IPS-NIHi7 (cell line): ENCODE results near the gene OR4M2.
"Not testable (repeated sequence)": the region's sequence is repeated elsewhere in the genome, so short reads cannot be mapped to it uniquely, and the experiment has no call there.

Experiments
- DNase-seq: peaks from one replicate; pipeline ENCODE4 v3.0.0; 2012; ENCODE audit warnings: mixed read lengths; ENCODE audit errors: extremely low spot score

Gene OR4M2, protein sequence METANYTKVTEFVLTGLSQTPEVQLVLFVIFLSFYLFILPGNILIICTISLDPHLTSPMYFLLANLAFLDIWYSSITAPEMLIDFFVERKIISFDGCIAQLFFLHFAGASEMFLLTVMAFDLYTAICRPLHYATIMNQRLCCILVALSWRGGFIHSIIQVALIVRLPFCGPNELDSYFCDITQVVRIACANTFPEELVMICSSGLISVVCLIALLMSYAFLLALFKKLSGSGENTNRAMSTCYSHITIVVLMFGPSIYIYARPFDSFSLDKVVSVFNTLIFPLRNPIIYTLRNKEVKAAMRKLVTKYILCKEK

DNA sequence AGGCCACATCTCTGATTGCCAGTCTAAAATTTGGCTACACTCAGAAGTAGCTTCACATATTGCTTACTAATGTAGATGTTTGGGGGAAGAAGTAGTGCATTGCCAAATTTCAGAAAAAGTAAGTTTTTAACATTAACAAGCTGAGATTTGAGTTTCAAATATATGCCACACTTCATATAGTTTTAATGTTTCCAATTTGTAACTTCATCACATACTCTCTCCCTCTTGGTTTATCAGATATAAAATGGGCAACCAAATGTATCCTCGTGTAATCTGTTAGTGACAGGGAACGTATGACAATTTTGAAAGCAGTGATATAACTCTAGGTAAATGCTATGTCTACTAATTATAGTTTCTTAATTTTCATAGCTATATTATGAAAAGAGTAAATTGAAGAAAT lies at the start of gene OR4M2:
Gene OR4M2 (plus strand): TSS at position 301 of the 400 bp plus-strand sequence. CDS start 98 bp downstream, at position 399.
- DNase-seq: not testable (repeated sequence)

DNA sequence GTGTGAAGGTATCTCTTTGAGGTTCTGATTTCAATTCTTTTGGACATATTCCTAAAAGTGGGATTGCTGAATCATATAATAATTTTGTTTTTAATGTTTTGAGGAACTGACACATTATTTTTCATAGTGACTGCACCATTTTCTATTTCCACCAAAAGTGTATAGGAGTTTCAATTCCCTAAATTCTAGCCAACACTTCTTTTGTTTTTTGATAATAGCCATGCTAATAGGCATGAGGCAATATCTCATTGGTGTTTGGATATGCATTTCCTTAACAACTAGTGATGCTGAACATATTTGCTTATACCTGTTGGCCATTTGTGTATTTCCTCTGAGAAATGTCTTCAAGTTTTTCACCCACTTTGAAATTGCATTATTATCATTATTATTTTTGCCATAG lies 11.1 kb upstream of the OR4M2 start:
- not testable (repeated sequence) for DNase-seq

DNA sequence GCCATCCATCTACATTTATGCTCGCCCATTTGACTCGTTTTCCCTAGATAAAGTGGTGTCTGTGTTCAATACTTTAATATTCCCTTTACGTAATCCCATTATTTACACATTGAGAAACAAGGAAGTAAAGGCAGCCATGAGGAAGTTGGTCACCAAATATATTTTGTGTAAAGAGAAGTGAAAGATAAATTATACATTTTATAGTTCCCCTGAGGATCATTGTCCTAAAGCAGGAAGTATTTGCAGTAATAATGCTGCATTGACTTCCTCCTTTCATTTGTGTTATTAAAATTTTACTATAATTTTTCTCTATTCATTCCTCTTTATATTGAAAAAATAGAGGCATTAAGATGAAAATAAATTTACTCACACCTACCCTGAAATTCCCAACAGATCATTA lies 1.1 kb downstream of the OR4M2 start:
- not testable (repeated sequence) for DNase-seq

DNA sequence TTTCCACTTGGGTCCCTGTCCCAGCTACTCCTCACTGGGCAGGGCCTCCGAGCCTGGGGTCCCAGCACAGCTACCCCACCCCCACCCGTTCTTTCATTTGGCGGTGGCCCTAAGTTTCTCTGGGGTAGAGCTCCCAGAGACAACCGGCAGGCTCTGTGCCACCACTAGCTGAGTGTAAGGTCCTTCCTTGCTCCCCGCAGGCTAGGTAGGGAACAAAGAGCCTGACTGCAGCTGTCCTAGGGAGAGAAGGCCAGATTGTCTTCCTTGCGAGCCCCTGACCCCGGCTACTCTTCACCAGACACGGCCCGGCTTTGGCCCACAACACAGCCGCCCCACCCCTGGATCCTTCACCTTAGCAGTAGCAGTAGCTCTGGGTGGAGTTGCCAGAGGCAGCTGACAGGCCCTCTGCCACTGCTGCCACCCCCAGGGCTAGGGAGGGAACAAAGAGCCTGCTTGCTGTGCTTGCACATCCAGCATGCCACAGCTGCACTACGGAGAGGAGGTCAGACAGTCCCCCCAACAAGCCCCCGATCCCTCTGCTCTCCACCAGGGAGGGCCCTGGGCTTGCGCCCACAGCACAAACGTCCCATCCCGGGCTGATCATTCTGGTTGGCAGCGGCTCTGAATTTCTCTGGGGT lies 18.4 kb downstream of the OR4M2 start:
- not testable (repeated sequence) for DNase-seq

DNA sequence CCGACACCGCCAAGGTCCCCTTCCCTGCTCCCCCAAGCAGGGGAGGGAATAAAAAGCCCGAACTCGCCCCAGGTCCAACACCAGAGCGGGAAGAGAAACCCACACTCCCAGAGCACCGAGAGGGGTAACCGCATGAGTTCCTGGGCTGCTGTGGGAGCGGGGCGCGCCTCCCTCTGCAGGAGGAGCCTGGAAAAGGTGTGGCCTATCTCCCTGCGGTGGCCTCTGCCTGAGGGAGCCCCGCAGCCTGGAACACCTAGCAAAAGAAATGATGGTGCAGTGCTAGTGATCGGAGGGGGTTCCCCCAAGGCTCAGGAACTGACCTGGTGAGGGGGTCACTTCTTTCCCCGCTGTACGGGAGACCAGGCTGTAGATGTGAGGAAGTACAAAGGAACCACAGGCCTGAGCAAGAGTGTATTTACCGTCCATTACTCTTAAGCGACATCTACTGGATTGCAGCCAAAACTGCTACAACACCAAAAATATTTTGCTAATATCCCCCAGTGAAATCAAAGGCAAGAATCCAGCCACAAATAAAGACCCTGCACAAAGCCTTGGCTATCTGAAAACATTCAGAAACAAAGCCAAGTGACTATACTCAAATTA lies 19.1 kb downstream of the OR4M2 start:
- not testable (repeated sequence) for DNase-seq

GRCh38 chr15:22122033-22122432 lies 41.7 kb downstream of the OR4M2 start:
- DNase-seq: not testable (repeated sequence)
